ENCODE results near the gene L3MBTL4.

DNA sequence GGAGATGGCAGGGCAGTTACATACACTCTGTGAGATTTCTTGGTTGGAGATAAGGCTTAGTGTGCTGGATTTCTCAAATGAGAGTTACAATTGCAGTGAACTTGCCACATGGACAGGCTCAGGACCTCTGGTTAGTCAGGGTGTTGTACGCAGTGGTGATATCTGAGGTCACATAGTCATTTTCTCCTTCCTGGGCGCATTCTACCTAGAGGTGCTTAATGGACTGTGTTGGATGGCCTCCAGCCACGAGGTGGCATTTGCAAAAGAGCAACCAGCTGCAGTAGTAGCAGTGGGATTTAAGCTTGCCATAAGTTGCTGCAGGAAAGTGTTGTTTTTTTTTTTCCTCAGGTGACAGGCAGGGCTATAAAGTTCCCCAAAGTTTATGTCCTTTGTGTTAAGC is 345.6 kb downstream of the L3MBTL4 start:
- TF ChIP-seq, protein P1, sequence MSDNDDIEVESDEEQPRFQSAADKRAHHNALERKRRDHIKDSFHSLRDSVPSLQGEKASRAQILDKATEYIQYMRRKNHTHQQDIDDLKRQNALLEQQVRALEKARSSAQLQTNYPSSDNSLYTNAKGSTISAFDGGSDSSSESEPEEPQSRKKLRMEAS (IDR thresholded peaks at IDR 0.05; ENCODE audit: low read depth): no peak
- TF ChIP-seq, protein P2, sequence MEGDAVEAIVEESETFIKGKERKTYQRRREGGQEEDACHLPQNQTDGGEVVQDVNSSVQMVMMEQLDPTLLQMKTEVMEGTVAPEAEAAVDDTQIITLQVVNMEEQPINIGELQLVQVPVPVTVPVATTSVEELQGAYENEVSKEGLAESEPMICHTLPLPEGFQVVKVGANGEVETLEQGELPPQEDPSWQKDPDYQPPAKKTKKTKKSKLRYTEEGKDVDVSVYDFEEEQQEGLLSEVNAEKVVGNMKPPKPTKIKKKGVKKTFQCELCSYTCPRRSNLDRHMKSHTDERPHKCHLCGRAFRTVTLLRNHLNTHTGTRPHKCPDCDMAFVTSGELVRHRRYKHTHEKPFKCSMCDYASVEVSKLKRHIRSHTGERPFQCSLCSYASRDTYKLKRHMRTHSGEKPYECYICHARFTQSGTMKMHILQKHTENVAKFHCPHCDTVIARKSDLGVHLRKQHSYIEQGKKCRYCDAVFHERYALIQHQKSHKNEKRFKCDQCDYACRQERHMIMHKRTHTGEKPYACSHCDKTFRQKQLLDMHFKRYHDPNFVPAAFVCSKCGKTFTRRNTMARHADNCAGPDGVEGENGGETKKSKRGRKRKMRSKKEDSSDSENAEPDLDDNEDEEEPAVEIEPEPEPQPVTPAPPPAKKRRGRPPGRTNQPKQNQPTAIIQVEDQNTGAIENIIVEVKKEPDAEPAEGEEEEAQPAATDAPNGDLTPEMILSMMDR (IDR thresholded peaks at IDR 0.05): no peak
- TF ChIP-seq FOXJ3 (CRISPR knock-in tag; IDR thresholded peaks at IDR 0.05): no peak
- no peak for TF ChIP-seq EZH2phosphoT487 (IDR thresholded peaks at IDR 0.05; ENCODE audit: borderline replicate concordance, low read depth)
- no peak for TF ChIP-seq RXRA (IDR thresholded peaks at IDR 0.05; ENCODE audit: borderline replicate concordance, low read depth)
- TF ChIP-seq TAF1 (IDR thresholded peaks at IDR 0.05; ENCODE audit: borderline replicate concordance, low read depth, low read length): no peak
- TF ChIP-seq CHD2 (IDR thresholded peaks at IDR 0.05; ENCODE audit: low read length, partially characterized antibody): no peak
- TF ChIP-seq POLR2AphosphoS5 (IDR thresholded peaks at IDR 0.05; ENCODE audit: low read depth, low read length): no peak
- TF ChIP-seq TEAD4 (IDR thresholded peaks at IDR 0.05; ENCODE audit: borderline replicate concordance, insufficient read depth): no peak
- no peak for TF ChIP-seq NRF1 (IDR thresholded peaks at IDR 0.05; ENCODE audit: low read depth, low read length)
- TF ChIP-seq SMC3 (IDR thresholded peaks at IDR 0.05; ENCODE audit: low read depth, low read length): no peak
- TF ChIP-seq, protein P3, sequence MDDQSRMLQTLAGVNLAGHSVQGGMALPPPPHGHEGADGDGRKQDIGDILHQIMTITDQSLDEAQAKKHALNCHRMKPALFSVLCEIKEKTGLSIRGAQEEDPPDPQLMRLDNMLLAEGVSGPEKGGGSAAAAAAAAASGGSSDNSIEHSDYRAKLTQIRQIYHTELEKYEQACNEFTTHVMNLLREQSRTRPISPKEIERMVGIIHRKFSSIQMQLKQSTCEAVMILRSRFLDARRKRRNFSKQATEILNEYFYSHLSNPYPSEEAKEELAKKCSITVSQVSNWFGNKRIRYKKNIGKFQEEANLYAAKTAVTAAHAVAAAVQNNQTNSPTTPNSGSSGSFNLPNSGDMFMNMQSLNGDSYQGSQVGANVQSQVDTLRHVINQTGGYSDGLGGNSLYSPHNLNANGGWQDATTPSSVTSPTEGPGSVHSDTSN (IDR thresholded peaks at IDR 0.05): no peak
- no peak for TF ChIP-seq RCOR1 (IDR thresholded peaks at IDR 0.05; ENCODE audit: low read length)
- TF ChIP-seq JUND (IDR thresholded peaks at IDR 0.05): no peak

Measured in SK-N-SH (cell line).